H9 (cell line): Measurements from ENCODE around the gene PPT1. TPM values are rescaled to one million over a fixed set of nuclear protein-coding genes. Genes with fewer than 3 reads are reported as not detected.

Source experiments
- DNase-seq: peaks from one replicate; pipeline ENCODE4 v3.0.0-alpha.2; 2017
- H2AFZ ChIP-seq: one replicate; pipeline ENCODE4 v1.6.1; 2013; ENCODE audit warnings: mild to moderate bottlenecking, low read length, control low read depth, moderate library complexity
- H2AK5ac ChIP-seq: 2 replicates; pipeline ENCODE4 v1.6.1; 2013; ENCODE audit warnings: low read length, control low read depth, mixed read lengths; ENCODE audit not compliant: insufficient read length
- H2BK120ac ChIP-seq: one replicate; pipeline ENCODE4 v1.6.1; 2013; ENCODE audit warnings: low read depth, mild to moderate bottlenecking, low read length, control low read depth, inconsistent platforms; ENCODE audit not compliant: poor library complexity, severe bottlenecking
- H2BK12ac ChIP-seq: 2 replicates; pipeline ENCODE4 v1.6.1; 2013; ENCODE audit warnings: low read length, control low read depth, mixed read lengths, low read depth; ENCODE audit not compliant: insufficient read length
- H2BK15ac ChIP-seq: 2 replicates; pipeline ENCODE4 v1.6.1; 2013; ENCODE audit warnings: low read depth, low read length, control low read depth
- H2BK20ac ChIP-seq: one replicate; pipeline ENCODE4 v1.6.1; 2013; ENCODE audit warnings: low read depth, mild to moderate bottlenecking, low read length, control low read depth, inconsistent platforms; ENCODE audit not compliant: poor library complexity, severe bottlenecking
- H2BK5ac ChIP-seq: 2 replicates; pipeline ENCODE4 v1.6.1; 2013; ENCODE audit warnings: low read length, control low read depth, mixed read lengths; ENCODE audit not compliant: insufficient read length
- H3K14ac ChIP-seq: 2 replicates; pipeline ENCODE4 v1.6.1; 2013; ENCODE audit warnings: low read length, control low read depth; ENCODE audit not compliant: insufficient read depth
- H3K18ac ChIP-seq: 2 replicates; pipeline ENCODE4 v1.6.1; 2013; ENCODE audit warnings: low read depth, mild to moderate bottlenecking, mixed read lengths, low read length, control low read depth; ENCODE audit not compliant: insufficient read length
- H3K23ac ChIP-seq: 2 replicates; pipeline ENCODE4 v1.6.1; 2013; ENCODE audit warnings: low read length, control low read depth, mixed read lengths, low read depth; ENCODE audit not compliant: insufficient read length
- H3K23me2 ChIP-seq: 2 replicates; pipeline ENCODE4 v1.6.1; 2013; ENCODE audit warnings: low read depth, mild to moderate bottlenecking, mixed read lengths, low read length, control low read depth; ENCODE audit not compliant: insufficient read length, poor library complexity, severe bottlenecking
- H3K27ac ChIP-seq: 2 replicates; pipeline ENCODE4 v1.5.1; 2013; ENCODE audit warnings: low read length, control low read depth, mixed read lengths, low read depth; ENCODE audit not compliant: insufficient read length
- H3K27me3 ChIP-seq: 2 replicates; pipeline ENCODE4 v1.6.1; 2013; ENCODE audit warnings: low read length, control low read depth, inconsistent platforms; ENCODE audit not compliant: insufficient read depth
- H3K4ac ChIP-seq: 2 replicates; pipeline ENCODE4 v1.6.1; 2013; ENCODE audit warnings: low read depth, mild to moderate bottlenecking, control low read depth, inconsistent platforms, low read length, moderate library complexity
- H3K4me1 ChIP-seq: 2 replicates; pipeline ENCODE4 v1.6.1; 2013; ENCODE audit warnings: low read length, control low read depth, inconsistent platforms; ENCODE audit not compliant: insufficient read depth
- H3K4me2 ChIP-seq: 2 replicates; pipeline ENCODE4 v1.6.1; 2013; ENCODE audit warnings: low read length, control low read depth, mixed read lengths; ENCODE audit not compliant: insufficient read length, insufficient read depth
- H3K56ac ChIP-seq: 2 replicates; pipeline ENCODE4 v1.6.1; 2013; ENCODE audit warnings: low read depth, mild to moderate bottlenecking, mixed read lengths, low read length, control low read depth; ENCODE audit not compliant: insufficient read length
- H3K79me1 ChIP-seq: 2 replicates; pipeline ENCODE4 v1.6.1; 2013; ENCODE audit warnings: low read depth, mild to moderate bottlenecking, moderate library complexity, low read length, control low read depth, inconsistent platforms; ENCODE audit not compliant: insufficient read depth, poor library complexity, severe bottlenecking
- H3K79me2 ChIP-seq: 2 replicates; pipeline ENCODE4 v1.6.1; 2013; ENCODE audit warnings: low read length, control low read depth, inconsistent platforms; ENCODE audit not compliant: insufficient read depth
- H3K9ac ChIP-seq: 2 replicates; pipeline ENCODE4 v1.6.1; 2013; ENCODE audit warnings: low read length, control low read depth, mixed read lengths; ENCODE audit not compliant: insufficient read length; ENCODE audit errors: extremely low read depth
- H3K9me3 ChIP-seq: one replicate; pipeline ENCODE4 v1.6.1; 2013; ENCODE audit warnings: low read depth, low read length, inconsistent platforms; ENCODE audit not compliant: control insufficient read depth
- H3T11ph ChIP-seq: one replicate; pipeline ENCODE4 v1.6.1; 2013; ENCODE audit warnings: mild to moderate bottlenecking, low read length, control low read depth, inconsistent platforms
- H4K20me1 ChIP-seq: one replicate; pipeline ENCODE4 v1.6.1; 2013; ENCODE audit not compliant: control insufficient read depth, insufficient read length, insufficient read depth
- H4K5ac ChIP-seq: 2 replicates; pipeline ENCODE4 v1.6.1; 2013; ENCODE audit warnings: low read depth, mild to moderate bottlenecking, mixed read lengths, low read length, control low read depth; ENCODE audit not compliant: insufficient read length
- H4K8ac ChIP-seq: replicated peaks from 2 replicates; pipeline ENCODE4 v1.6.1; 2013; ENCODE audit warnings: low read length, control low read depth, mixed read lengths, low read depth; ENCODE audit not compliant: insufficient read length
- H4K91ac ChIP-seq: 2 replicates; pipeline ENCODE4 v1.6.1; 2013; ENCODE audit warnings: low read depth, mild to moderate bottlenecking, moderate library complexity, mixed read lengths, low read length, control low read depth; ENCODE audit not compliant: insufficient read length
- H3K27ac Mint-ChIP-seq, 3 experiments: 2 replicates in 2 of 3; 3 replicates in 1 of 3; pipeline ENCODE4 v1.8.0; 2020 to 2021; ENCODE audit warnings: mixed read lengths in 3 of 3, mild to moderate bottlenecking in 1 of 3, moderate library complexity in 1 of 3
- H3K27me3 Mint-ChIP-seq: 2 replicates; pipeline ENCODE4 v1.8.0; 2021; ENCODE audit warnings: low read depth, mild to moderate bottlenecking, moderate library complexity, mixed read lengths
- H3K36me3 Mint-ChIP-seq, 3 experiments: 2 replicates in 2 of 3; 3 replicates in 1 of 3; pipeline ENCODE4 v1.8.0; 2020 to 2021; ENCODE audit warnings: low read depth in 3 of 3, mixed read lengths in 3 of 3; ENCODE audit not compliant: insufficient read depth in 1 of 3
- H3K4me1 Mint-ChIP-seq, 2 experiments: 2 replicates each; pipeline ENCODE4 v1.8.0; 2020; ENCODE audit warnings: mixed read lengths in 2 of 2
- H3K4me3 Mint-ChIP-seq, 2 experiments: 2 replicates in 1 of 2; 3 replicates in 1 of 2; pipeline ENCODE4 v1.8.0; 2020 to 2021; ENCODE audit warnings: mild to moderate bottlenecking in 2 of 2, mixed read lengths in 2 of 2, moderate library complexity in 1 of 2
- H3K9me3 Mint-ChIP-seq, 2 experiments: 2 replicates in 1 of 2; 3 replicates in 1 of 2; pipeline ENCODE4 v1.8.0; 2020; ENCODE audit warnings: mild to moderate bottlenecking in 2 of 2, mixed read lengths in 2 of 2, moderate library complexity in 1 of 2
- CTCF ChIP-seq: fragments of 200-600 bp; sonication (generic); conservative IDR thresholded peaks from 3 replicates; pipeline ENCODE4 v1.8.0; 2021; ENCODE audit warnings: antibody characterized with exemption, mild to moderate bottlenecking
- WGBS: extraction: QIAGEN DNeasy Blood & Tissue Kit; methylation state at CpG from one replicate; pipeline ENCODE4 v1.1.7; 2013; ENCODE audit warnings: missing lambda C conversion rate, low lambda C conversion rate, mixed read lengths; ENCODE audit not compliant: insufficient read length; ENCODE audit errors: extremely low coverage; 5-methylcytosine and 5-hydroxymethylcytosine counted together
- total RNA-seq: library from RNA; stranded (reverse); gene quantifications from 2 replicates; pipeline ENCODE4 v1.2.1, GENCODE V29; 2021

Gene PPT1
- total RNA-seq, 1 experiment from 2014 or later: 109 TPM

DNA sequence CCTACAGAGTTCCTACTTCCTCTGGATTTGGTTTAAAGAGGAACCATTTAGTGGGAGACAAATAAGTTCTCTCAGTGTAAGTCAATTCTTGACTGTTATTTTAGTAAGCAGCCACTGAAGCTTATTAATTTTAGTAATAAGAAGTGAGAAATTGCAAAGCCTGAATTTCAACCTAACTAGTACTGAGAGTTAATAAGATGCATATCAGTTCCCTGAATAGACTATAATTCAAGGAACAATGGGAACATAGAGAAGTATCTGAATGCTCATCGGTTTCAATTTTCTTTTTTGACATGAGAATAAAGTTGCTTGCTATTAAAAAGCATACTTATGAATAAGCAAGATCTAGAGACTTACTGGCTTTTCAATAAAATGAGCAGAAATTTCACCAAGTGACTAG, 8.0 kb upstream of the PPT1 start:
- no peak overlapping the region for H3K23ac ChIP-seq
- H3K14ac ChIP-seq: no peak overlapping the region
- Mint-ChIP-seq H3K27me3 (peaks cover 19% of the 10 kb centered on the region), H3K4me3 (no peak overlapping the region), H3K4me1 (peaks cover 0 to 3% of the 10 kb centered on the region in 2 experiments; a peak in 1 of 4 replicates), H3K36me3 (no peaks in the 10 kb centered on the region), H3K9me3 (peaks cover 0 to 3% of the 10 kb centered on the region in 2 experiments; a peak in 3 of 5 replicates), H3K27ac (no peak overlapping the region)
- H3K4me1 ChIP-seq: no peaks in the 10 kb centered on the region
- H3K56ac ChIP-seq: no peak overlapping the region
- H2BK12ac ChIP-seq: no peak overlapping the region
- no peak overlapping the region for H2BK15ac ChIP-seq
- no peaks in the 10 kb centered on the region for H3K9me3 ChIP-seq
- no peaks in the 10 kb centered on the region for H3K79me2 ChIP-seq
- H3K18ac ChIP-seq: no peak overlapping the region
- no peak overlapping the region for H2BK5ac ChIP-seq
- H3K9ac ChIP-seq: no peak overlapping the region
- H2BK120ac ChIP-seq: no peak overlapping the region
- no peaks in the 10 kb centered on the region for H3K79me1 ChIP-seq
- H4K8ac ChIP-seq: no peak overlapping the region
- no peak overlapping the region for H3K4ac ChIP-seq
- DNase-seq: no peak
- H2BK20ac ChIP-seq: no peak overlapping the region
- no CpG with 5 or more reads among the region's 1 CpG for WGBS
- no peaks in the 10 kb centered on the region for H3K23me2 ChIP-seq
- no peaks in the 10 kb centered on the region for H4K20me1 ChIP-seq
- no peak overlapping the region for H2AK5ac ChIP-seq
- no peak for TF ChIP-seq CTCF
- H4K5ac ChIP-seq: no peak overlapping the region
- H2AFZ ChIP-seq: no peak overlapping the region
- no peak overlapping the region for H4K91ac ChIP-seq
- H3K27ac ChIP-seq: no peak overlapping the region
- no peak overlapping the region for H3K4me2 ChIP-seq
- H3K27me3 ChIP-seq: no peaks in the 10 kb centered on the region
- no peak overlapping the region for H3T11ph ChIP-seq
